ENCODE data around the gene CLCA4.

Gene CLCA4

GRCh38 chr1:86616871-86617270 lies 70.0 kb downstream of the CLCA4 start:
- DNase-seq (ENCODE audit: low spot score), result no peak

GRCh38 chr1:86618358-86618757 lies 71.5 kb downstream of the CLCA4 start:
- no peak for DNase-seq (ENCODE audit: low spot score)

- DNase-seq (ENCODE audit: low spot score), result no peak
Measured at GRCh38 chr1:86619313-86619712, 72.4 kb downstream of the CLCA4 start.

GRCh38 chr1:86621286-86621685 lies 74.4 kb downstream of the CLCA4 start:
- no peak for DNase-seq (ENCODE audit: low spot score)
